Measurements from ENCODE around the gene CLEC9A.

The CLEC9A gene

DNA sequence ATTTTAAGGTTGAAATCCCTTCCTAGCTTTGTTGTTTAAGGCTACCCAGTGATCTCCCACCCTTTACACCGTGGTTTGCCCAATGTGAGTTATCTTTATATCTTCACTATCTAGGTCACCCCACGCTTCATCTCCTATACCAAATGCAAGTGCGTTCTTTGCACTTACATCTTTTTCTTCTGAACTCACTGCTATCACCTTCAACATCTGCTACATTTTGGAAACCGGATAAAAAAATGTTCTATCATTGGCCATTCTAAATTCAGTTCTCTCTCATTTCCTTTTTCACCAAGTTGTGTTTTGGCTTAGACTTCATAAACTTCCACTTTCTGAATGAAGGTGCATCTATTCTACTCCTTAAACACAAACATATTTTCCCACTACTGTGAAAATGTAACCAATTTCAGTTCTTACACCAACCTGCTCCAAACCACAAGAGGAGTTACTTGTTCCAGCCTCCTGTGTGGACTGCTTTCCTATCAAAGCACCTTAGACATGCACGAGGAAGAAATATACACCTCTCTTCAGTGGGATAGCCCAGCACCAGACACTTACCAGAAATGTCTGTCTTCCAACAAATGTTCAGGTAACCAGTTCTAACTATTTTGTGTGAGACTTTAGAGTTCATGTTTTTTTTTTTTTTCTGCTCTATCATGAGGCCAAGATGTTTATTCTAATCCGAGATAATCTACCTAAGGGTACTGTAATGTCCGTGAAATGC, 21.9 kb downstream of the CLEC9A start:
- ChIA-PET POLR2A (ENCODE audit: low non-redundant PET) (no interaction called here), CTCF (no interaction called here)
- TF ChIP-seq, protein P1, sequence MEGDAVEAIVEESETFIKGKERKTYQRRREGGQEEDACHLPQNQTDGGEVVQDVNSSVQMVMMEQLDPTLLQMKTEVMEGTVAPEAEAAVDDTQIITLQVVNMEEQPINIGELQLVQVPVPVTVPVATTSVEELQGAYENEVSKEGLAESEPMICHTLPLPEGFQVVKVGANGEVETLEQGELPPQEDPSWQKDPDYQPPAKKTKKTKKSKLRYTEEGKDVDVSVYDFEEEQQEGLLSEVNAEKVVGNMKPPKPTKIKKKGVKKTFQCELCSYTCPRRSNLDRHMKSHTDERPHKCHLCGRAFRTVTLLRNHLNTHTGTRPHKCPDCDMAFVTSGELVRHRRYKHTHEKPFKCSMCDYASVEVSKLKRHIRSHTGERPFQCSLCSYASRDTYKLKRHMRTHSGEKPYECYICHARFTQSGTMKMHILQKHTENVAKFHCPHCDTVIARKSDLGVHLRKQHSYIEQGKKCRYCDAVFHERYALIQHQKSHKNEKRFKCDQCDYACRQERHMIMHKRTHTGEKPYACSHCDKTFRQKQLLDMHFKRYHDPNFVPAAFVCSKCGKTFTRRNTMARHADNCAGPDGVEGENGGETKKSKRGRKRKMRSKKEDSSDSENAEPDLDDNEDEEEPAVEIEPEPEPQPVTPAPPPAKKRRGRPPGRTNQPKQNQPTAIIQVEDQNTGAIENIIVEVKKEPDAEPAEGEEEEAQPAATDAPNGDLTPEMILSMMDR (conservative IDR thresholded peaks at IDR 0.05; ENCODE audit: low read depth): no peak
- no peak overlapping the region for H3K27ac ChIP-seq
- DNase-seq (ENCODE audit: low spot score): no peak

DNA sequence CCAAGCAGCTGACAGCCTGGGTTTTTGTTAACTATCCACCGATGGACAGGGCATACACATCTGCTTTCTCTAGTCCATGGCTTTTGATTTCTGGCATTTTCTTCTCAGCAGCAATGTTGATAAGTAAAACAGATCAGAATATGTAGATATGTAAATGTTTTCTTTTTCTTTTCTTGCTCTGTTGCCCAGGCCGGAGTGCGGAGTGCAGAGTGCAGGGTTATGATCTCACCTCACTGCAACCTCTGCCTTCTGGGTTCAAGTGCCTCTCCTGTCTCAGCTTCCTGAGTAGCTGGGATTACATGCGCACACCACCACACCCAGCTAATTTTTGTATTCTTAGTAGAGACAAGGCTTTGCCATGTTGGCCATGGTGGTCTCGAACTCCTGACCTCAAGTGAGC, 27.9 kb downstream of the CLEC9A start:
- no peak overlapping the region for H3K27ac ChIP-seq
- CTCF ChIA-PET: no interaction called here
- no peak for DNase-seq (ENCODE audit: low spot score)
- TF ChIP-seq, protein P1 (conservative IDR thresholded peaks at IDR 0.05; ENCODE audit: low read depth): no peak
- POLR2A ChIA-PET (ENCODE audit: low non-redundant PET): no interaction called here

DNA sequence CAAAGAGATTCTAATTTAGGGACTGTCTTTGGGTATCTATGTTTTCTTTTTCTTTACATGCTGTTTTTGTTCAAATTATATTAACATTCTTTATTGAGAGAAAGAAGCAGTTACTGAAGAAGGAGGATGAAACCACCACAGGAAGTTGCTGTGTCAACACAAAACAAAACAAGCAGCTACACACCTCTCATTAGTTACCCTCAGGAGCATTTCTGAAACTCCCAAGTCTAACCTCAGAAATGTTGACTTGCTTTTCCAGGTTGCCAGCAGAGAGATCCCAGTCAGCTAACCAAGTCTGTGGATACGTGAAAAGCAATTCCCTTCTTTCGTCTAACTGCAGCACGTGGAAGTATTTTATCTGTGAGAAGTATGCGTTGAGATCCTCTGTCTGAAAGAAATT, 34.8 kb downstream of the CLEC9A start:
- TF ChIP-seq, protein P1 (conservative IDR thresholded peaks at IDR 0.05; ENCODE audit: low read depth): no peak
- DNase-seq (ENCODE audit: low spot score): no peak
- CTCF ChIA-PET: interaction anchor here (0.5 to 1.2 kb wide), 2 partner anchors 11 to 65 kb away, joined by 3 to 6 read pairs; no protein-coding TSS in a partner anchor
- no peak overlapping the region for H3K27ac ChIP-seq
- POLR2A ChIA-PET (ENCODE audit: low non-redundant PET): no interaction called here

DNA sequence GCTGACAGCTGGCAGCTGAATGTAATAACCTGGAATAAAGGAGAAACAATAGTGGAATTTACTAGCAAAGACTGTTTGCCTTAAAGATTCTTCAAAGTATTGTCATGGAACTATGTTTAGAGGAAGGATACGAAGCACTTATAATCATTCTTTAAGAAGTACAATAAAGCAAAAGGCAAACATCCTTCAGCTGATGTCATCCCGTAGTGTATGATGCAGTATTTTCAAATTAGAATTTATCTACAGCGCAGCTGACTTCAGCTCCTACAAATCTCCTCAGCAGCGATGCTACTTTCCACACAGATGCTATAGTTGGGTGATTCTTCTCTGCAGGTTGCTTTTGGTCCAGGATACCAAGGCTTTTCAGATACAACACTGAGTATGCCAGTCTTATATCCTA, 36.8 kb downstream of the CLEC9A start:
- H3K27ac ChIP-seq: no peak overlapping the region
- DNase-seq (ENCODE audit: low spot score): no peak
- TF ChIP-seq, protein P1 (conservative IDR thresholded peaks at IDR 0.05; ENCODE audit: low read depth): no peak
- ChIA-PET CTCF (interaction anchor here (0.5 kb wide), 1 partner anchor 60 kb away, joined by 3 read pairs; no protein-coding TSS in a partner anchor), POLR2A (ENCODE audit: low non-redundant PET) (no interaction called here)

DNA sequence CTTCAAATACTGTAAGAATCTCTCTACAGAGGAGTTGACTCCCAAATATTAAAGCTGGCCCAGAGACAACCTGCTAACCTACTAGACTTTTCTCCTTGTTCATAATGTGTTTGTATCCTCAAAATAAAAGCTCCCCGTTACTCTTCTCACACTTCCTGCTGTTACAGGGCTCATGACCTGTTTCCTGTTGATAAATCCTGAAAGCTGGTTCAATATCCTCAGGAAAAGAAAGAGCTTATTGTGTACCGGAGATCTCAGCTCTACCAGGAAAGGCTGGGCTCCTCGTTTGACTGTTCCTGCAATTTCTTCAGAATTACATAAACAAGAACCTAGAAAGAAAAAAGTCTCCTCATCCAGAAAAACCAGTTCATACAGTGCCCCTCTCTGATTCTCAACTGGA, 37.5 kb downstream of the CLEC9A start:
- no peak for DNase-seq (ENCODE audit: low spot score)
- ChIA-PET CTCF (interaction anchor here (0.6 kb wide), 1 partner anchor 395 kb away, joined by 3 read pairs; no protein-coding TSS in a partner anchor), POLR2A (ENCODE audit: low non-redundant PET) (no interaction called here)
- TF ChIP-seq, protein P1 (conservative IDR thresholded peaks at IDR 0.05; ENCODE audit: low read depth): no peak
- H3K27ac ChIP-seq: no peak overlapping the region

DNA sequence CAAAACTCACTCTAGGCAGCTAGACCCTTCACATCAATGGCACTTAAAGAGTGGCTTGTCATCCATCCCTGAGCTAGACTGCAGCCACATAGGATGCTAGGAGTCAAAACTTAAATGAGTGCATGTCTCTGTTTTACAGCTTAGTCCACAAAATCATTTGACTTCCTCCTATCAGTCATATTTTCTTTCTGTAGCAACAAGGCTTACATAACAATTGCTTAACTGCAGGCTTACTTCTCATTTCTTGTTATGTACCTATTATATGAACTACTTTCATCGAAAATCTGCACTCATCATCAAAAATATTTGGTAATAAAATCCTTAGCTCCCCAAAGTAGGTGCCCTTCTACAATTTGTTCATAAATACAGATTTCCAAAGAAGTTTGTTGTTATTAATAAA, 38.2 kb downstream of the CLEC9A start:
- H3K27ac ChIP-seq: no peak overlapping the region
- no peak for DNase-seq (ENCODE audit: low spot score)
- CTCF ChIA-PET: no interaction called here
- TF ChIP-seq, protein P1 (conservative IDR thresholded peaks at IDR 0.05; ENCODE audit: low read depth): no peak
- POLR2A ChIA-PET (ENCODE audit: low non-redundant PET): no interaction called here
